ENCODE measurements around the gene DUSP14. TPM values are rescaled to one million over a fixed set of nuclear protein-coding genes. Genes with fewer than 3 reads are reported as not detected.

DUSP14 gene
- total and polyA plus RNA-seq, 2 of the 8 experiments (the other 6 are each of a cell fraction or from before 2014, with no cell fraction given) = 22.1 to 37.9 TPM

GRCh38 chr17:37480427-37480826 is 9.3 kb upstream of the DUSP14 start:
- H2AFZ ChIP-seq (ENCODE audit: low read length) = no peak overlapping the region
- no peak overlapping the region for H3K27ac ChIP-seq (ENCODE audit: low read depth, low read length)
- no peak overlapping the region for H2BK15ac ChIP-seq (ENCODE audit: low read length)
- H4K20me1 ChIP-seq (replicated peaks in 1 of 2; ENCODE audit: control insufficient read depth in 1 of 2, insufficient read depth in 2 of 2, low read length in 2 of 2) = no peaks in the 10 kb centered on the region
- no peak overlapping the region for H2AK5ac ChIP-seq (ENCODE audit: low read depth, low read length)
- ChIA-PET CTCF (ENCODE audit: partially characterized antibody) (interaction anchor here (0.6 to 2.1 kb wide), 6 partner anchors 22 to 170 kb away, joined by 3 to 7 read pairs (median 4); no protein-coding TSS in a partner anchor), POLR2A (ENCODE audit: partially characterized antibody) (interaction anchor here (0.6 to 1.9 kb wide), 4 partner anchors 8 to 246 kb away, joined by 3 to 6 read pairs (median 4); no protein-coding TSS in a partner anchor)
- H3K4ac ChIP-seq (replicated peaks; ENCODE audit: insufficient read length, low read depth, low read length) = no peak overlapping the region
- no peak overlapping the region for H3K4me3 ChIP-seq (ENCODE audit: extremely low read depth in 1 of 4, insufficient read depth in 2 of 4, low read depth in 3 of 4, low read length in 4 of 4)
- H3K14ac ChIP-seq (ENCODE audit: insufficient read length) = no peak overlapping the region
- H3K23me2 ChIP-seq (ENCODE audit: low read depth, low read length) = no peaks in the 10 kb centered on the region
- H3K56ac ChIP-seq (replicated peaks; ENCODE audit: insufficient read length, low read depth, low read length) = no peak overlapping the region
- WGBS, 2 experiments (ENCODE audit: extremely low coverage in 1 of 2, insufficient coverage in 1 of 2, insufficient read length in 1 of 2, insufficient replicate concordance in 2 of 2, low coverage in 1 of 2, low lambda C conversion rate in 2 of 2, missing lambda C conversion rate in 1 of 2) = 93% methylated on average over 2 of the region's 2 CpGs; no CpG with 5 or more reads in 1 of the 2 experiments
- no peak overlapping the region for H2BK20ac ChIP-seq (ENCODE audit: low read length)
- no peak overlapping the region for H4K91ac ChIP-seq (replicated peaks; ENCODE audit: insufficient read length, low read length)
- no peak overlapping the region for H4K8ac ChIP-seq (ENCODE audit: extremely low read depth, insufficient read depth, low read length)
- DNase-seq (ENCODE audit: low read depth in 1 of 2, low spot score in 2 of 2) (no peak), FAIRE-seq (no peak)
- H2BK5ac ChIP-seq (ENCODE audit: low read depth, low read length) = no peak overlapping the region
- H3K9me3 ChIP-seq (ENCODE audit: insufficient read depth in 2 of 2, low read depth in 1 of 2, low read length in 1 of 2) = no peaks in the 10 kb centered on the region
- H3K4me1 ChIP-seq (replicated peaks in 1 of 4; ENCODE audit: control insufficient read depth in 3 of 4, insufficient read depth in 4 of 4, low read length in 3 of 4) = peaks cover 0 to 7% (median 3%) of the 10 kb centered on the region in 4 experiments; a peak in 4 of 7 replicates
- H3K23ac ChIP-seq (ENCODE audit: insufficient read length) = no peak overlapping the region
- no peak overlapping the region for H2BK120ac ChIP-seq (replicated peaks; ENCODE audit: low read depth, low read length)
- no peaks in the 10 kb centered on the region for H3K79me2 ChIP-seq (ENCODE audit: control insufficient read depth in 1 of 2, insufficient read depth in 2 of 2, low read length in 2 of 2)
- no peak overlapping the region for H3K4me2 ChIP-seq (ENCODE audit: insufficient read depth in 1 of 2, low read depth in 2 of 2, low read length in 2 of 2)
- H3K79me1 ChIP-seq (ENCODE audit: low read depth, low read length) = no peaks in the 10 kb centered on the region
- no peak overlapping the region for H3K9ac ChIP-seq (replicated peaks in 1 of 4; ENCODE audit: extremely low read depth in 1 of 4, low read depth in 3 of 4, low read length in 3 of 4)
- no peaks in the 10 kb centered on the region for H3K27me3 ChIP-seq (replicated peaks in 1 of 4; ENCODE audit: control insufficient read depth in 3 of 4, extremely low read depth in 1 of 4, insufficient read depth in 3 of 4, low read length in 3 of 4)
- H3K18ac ChIP-seq (ENCODE audit: extremely low read depth, low read length) = no peak overlapping the region
- H4K5ac ChIP-seq (ENCODE audit: insufficient read length, low read depth, low read length) = no peak overlapping the region
- peaks cover 2 to 21% (median 13%) of the 10 kb centered on the region in 4 experiments; a peak in 7 of 8 replicates for H3K36me3 ChIP-seq (ENCODE audit: control insufficient read depth in 2 of 4, insufficient read depth in 4 of 4, low read length in 3 of 4)
- H2BK12ac ChIP-seq (ENCODE audit: low read depth, low read length) = no peak overlapping the region
- TF ChIP-seq SRF (IDR thresholded peaks at IDR 0.05; ENCODE audit: low read depth, low read length) = no peak
- TF ChIP-seq POLR2A (IDR thresholded peaks at IDR 0.05; ENCODE audit: control extremely low read depth in 1 of 2, low read depth in 2 of 2, low read length in 2 of 2) = no peak
- TF ChIP-seq BACH1 (IDR thresholded peaks at IDR 0.05; ENCODE audit: low read length) = no peak
- no peak for TF ChIP-seq RNF2 (IDR thresholded peaks at IDR 0.05; ENCODE audit: borderline replicate concordance, low read depth, low read length, missing control alignments, poor library complexity, severe bottlenecking)
- no peak for TF ChIP-seq NANOG (IDR thresholded peaks at IDR 0.05; ENCODE audit: insufficient read depth, low read depth, low read length, poor library complexity, severe bottlenecking)
- TF ChIP-seq JUND (IDR thresholded peaks at IDR 0.05; ENCODE audit: low read length) = no peak
- no peak for TF ChIP-seq FOSL1 (IDR thresholded peaks at IDR 0.05; ENCODE audit: insufficient read depth, low read depth, low read length)
- no peak for TF ChIP-seq EZH2 (IDR thresholded peaks at IDR 0.05; ENCODE audit: low read depth, low read length, severe bottlenecking)
- no peak for TF ChIP-seq SAP30 (IDR thresholded peaks at IDR 0.05; ENCODE audit: insufficient read depth, insufficient replicate concordance, low read length)
- TF ChIP-seq NRF1 (IDR thresholded peaks at IDR 0.05; ENCODE audit: low read depth, low read length) = no peak
- no peak for TF ChIP-seq GABPA (IDR thresholded peaks at IDR 0.05; ENCODE audit: borderline replicate concordance, insufficient read depth, low read length)
- TF ChIP-seq SP4 (IDR thresholded peaks at IDR 0.05; ENCODE audit: low read length) = no peak
- no peak for TF ChIP-seq TBP (IDR thresholded peaks at IDR 0.05; ENCODE audit: low read depth, low read length)
- no peak for TF ChIP-seq RXRA (IDR thresholded peaks at IDR 0.05; ENCODE audit: insufficient read depth, low read depth, low read length)
